H1 (cell line): ENCODE data around the gene HK1. TPM values are rescaled to one million over a fixed set of nuclear protein-coding genes. Genes with fewer than 3 reads are reported as not detected.

Experiments used
- CHD1 ChIP-seq: IDR thresholded peaks from 2 replicates; pipeline ENCODE4 v1.6.1; 2012; ENCODE audit warnings: low read depth, low read length, improper control_type of control experiment
- HDAC2 ChIP-seq, 2 experiments: fragments of 300-600 bp in 1 of 2; sonication (generic) in 1 of 2; IDR thresholded peaks; 2 replicates each; pipeline ENCODE4 v1.6.1; 2011 to 2012; ENCODE audit warnings: low read depth in 2 of 2, low read length in 2 of 2, mild to moderate bottlenecking in 2 of 2, moderate library complexity in 2 of 2, borderline replicate concordance in 1 of 2, inconsistent platforms in 1 of 2
- POLR2A ChIP-seq, 2 experiments: IDR thresholded peaks; 1 replicate in 1 of 2; 2 replicates in 1 of 2; pipeline ENCODE4 v1.6.1; 2011; ENCODE audit warnings: low read depth in 2 of 2, low read length in 2 of 2, mild to moderate bottlenecking in 2 of 2; ENCODE audit errors: control extremely low read depth in 1 of 2
- polyA plus RNA-seq, 7 experiments: library from polyadenylated mRNA; depleted of rRNA in 3 of 7; stranded (reverse) in 5 of 7; unstranded in 2 of 7; fragments of >200 nt in 5 of 7; fragments of 200-250 nt in 2 of 7; gene quantifications; 1 replicate in 5 of 7; 2 replicates in 1 of 7; 4 replicates in 1 of 7; pipeline versions ENCODE4 v1.2.1 to v1.2.3, GENCODE V29; 2011 to 2013; ENCODE audit warnings: missing spikeins in 2 of 7, mixed read lengths in 2 of 7
- total RNA-seq: library from RNA; stranded (reverse); fragmentation: NEBNext Ultra II Directional; extraction: Animal tissue kit (Norgen Biotek cat#: 25700); gene quantifications from 2 replicates; pipeline ENCODE4 v1.2.1, GENCODE V29; 2021

The HK1 gene
- total and polyA plus RNA-seq, 2 of the 8 experiments (the other 6 are each of a cell fraction or from before 2014, with no cell fraction given): 55.8 to 247 TPM

- TF ChIP-seq CHD1: no peak
- no peak for TF ChIP-seq HDAC2 (IDR thresholded peaks at IDR 0.05; ENCODE audit: borderline replicate concordance in 1 of 2, low read depth in 2 of 2, low read length in 2 of 2)
- no peak for TF ChIP-seq POLR2A (IDR thresholded peaks at IDR 0.05; ENCODE audit: control extremely low read depth in 1 of 2, low read depth in 2 of 2, low read length in 2 of 2)
- TF ChIP-seq, all 59 proteins: peak for 0
These were observed 38.4 kb upstream of the HK1 start (continued) for GRCh38 chr10:69239816-69240434.
